B cell (primary cell): ENCODE results near the gene LRRC25.

ENCODE experiments used
- CTCF ChIP-seq: fragments of 200-600 bp; IDR thresholded peaks from one replicate; pipeline ENCODE4 v1.8.0; 2022; ENCODE audit warnings: antibody characterized with exemption, mild to moderate bottlenecking
- EZH2 ChIP-seq: IDR thresholded peaks from 2 replicates; pipeline ENCODE4 v1.6.1; 2012; ENCODE audit warnings: borderline replicate concordance, low read depth, mild to moderate bottlenecking, moderate library complexity, low read length; ENCODE audit not compliant: insufficient read depth, poor library complexity, severe bottlenecking

DNA sequence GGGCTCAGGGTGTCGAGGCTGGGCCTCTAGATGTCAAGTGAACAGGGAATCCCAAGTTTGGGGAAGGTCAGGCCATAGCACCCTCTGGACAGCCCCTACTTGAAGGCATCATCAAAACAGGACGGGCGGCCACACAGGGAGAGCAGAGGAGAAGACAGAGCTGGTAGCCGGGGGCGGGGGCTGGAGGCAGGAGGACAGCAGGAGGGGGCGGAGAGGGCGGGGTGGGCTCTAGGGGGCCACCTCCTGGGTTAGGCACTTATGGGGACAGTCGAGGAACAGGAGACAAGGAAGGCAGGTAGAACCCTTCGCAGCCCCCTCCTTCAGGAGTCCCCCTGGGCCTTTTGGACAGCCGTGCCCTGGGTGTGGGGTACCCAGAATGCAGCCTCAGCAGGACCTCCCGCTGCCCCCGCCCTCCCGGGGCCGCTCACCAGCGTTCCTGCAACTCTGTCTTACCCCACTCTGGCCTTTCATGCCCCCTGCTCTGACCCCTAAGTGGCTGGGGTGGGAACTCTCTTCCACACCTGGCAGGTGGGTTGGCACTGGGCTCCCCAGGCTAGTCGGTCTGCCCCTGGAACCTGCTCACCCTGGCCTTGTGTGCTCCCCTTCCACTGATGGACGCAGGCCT lies 27.6 kb upstream of the LRRC25 start:
- no peak for TF ChIP-seq CTCF
- TF ChIP-seq EZH2: no peak
